PC-3 (cell line): Measurements from ENCODE around the gene MYO9A. TPM values are rescaled to one million over a fixed set of nuclear protein-coding genes. Genes with fewer than 3 reads are reported as not detected.

Experiments used
- ATAC-seq: fragments of 200-7000 bp; cut with Tn5 transposase; 2 replicates; pipeline ENCODE4 v1.9.1; 2020; ENCODE audit warnings: mild to moderate bottlenecking, moderate library complexity
- BruUV-seq: library from RNA; stranded (reverse); fragments of 400-500 nt; replicated peaks from 2 replicates; lab custom pipeline; 2021; lab: Mats Ljungman, UMichigan
- CTCF ChIA-PET: fragments of 300-600 bp; sonication (Branson Sonifier 250); formaldehyde crosslinking; loops from one replicate; lab custom pipeline; 2022; ENCODE audit warnings: antibody characterized with exemption; lab: Charles Lee
- POLR2A ChIA-PET: fragments of 300-600 bp; sonication (Branson Sonifier 250); formaldehyde crosslinking; loops from one replicate; lab custom pipeline; 2022; ENCODE audit warnings: antibody characterized with exemption; ENCODE audit not compliant: unreplicated experiment; lab: Charles Lee
- DNase-seq: peaks from one replicate; pipeline ENCODE4 v3.0.0-alpha.2; 2015
- H2AFZ ChIP-seq: fragments of 300-600 bp; sonication (generic); 2 replicates; pipeline ENCODE4 v1.6.0; 2016; ENCODE audit warnings: antibody characterized with exemption, low read length
- H3F3A ChIP-seq: fragments of 300-600 bp; sonication (generic); one replicate; pipeline ENCODE4 v1.6.0; 2017; ENCODE audit warnings: antibody characterized with exemption, low read length, control low read depth, mild to moderate bottlenecking; ENCODE audit not compliant: unreplicated experiment
- H3K27ac ChIP-seq: fragments of 300-600 bp; sonication (generic); 2 replicates; pipeline ENCODE4 v1.5.1; 2016; ENCODE audit warnings: mild to moderate bottlenecking, low read length
- H3K27me3 ChIP-seq: fragments of 300-600 bp; sonication (generic); 2 replicates; pipeline ENCODE4 v1.6.1; 2016; ENCODE audit warnings: low read length, mixed read lengths
- H3K36me3 ChIP-seq: fragments of 300-600 bp; sonication (generic); 2 replicates; pipeline ENCODE4 v1.6.1; 2016; ENCODE audit warnings: low read depth, mixed run types, low read length, mixed read lengths
- H3K4me1 ChIP-seq: fragments of 300-600 bp; sonication (generic); 2 replicates; pipeline ENCODE4 v1.5.1; 2016; ENCODE audit warnings: low read length; ENCODE audit not compliant: insufficient read depth
- H3K4me2 ChIP-seq: fragments of 300-600 bp; sonication (generic); 2 replicates; pipeline ENCODE4 v1.6.0; 2016; ENCODE audit warnings: low read length
- H3K4me3 ChIP-seq: fragments of 300-600 bp; sonication (generic); 2 replicates; pipeline ENCODE4 v1.5.1; 2016; ENCODE audit warnings: mild to moderate bottlenecking, low read length, mixed read lengths
- H3K79me2 ChIP-seq: fragments of 300-600 bp; sonication (generic); 2 replicates; pipeline ENCODE4 v1.6.1; 2017; ENCODE audit warnings: low read length, mixed read lengths
- H3K9ac ChIP-seq: fragments of 300-600 bp; sonication (generic); 2 replicates; pipeline ENCODE4 v1.6.0; 2016; ENCODE audit warnings: mild to moderate bottlenecking, low read length
- H3K9me2 ChIP-seq: fragments of 300-600 bp; sonication (generic); replicated peaks from 2 replicates; pipeline ENCODE4 v1.6.1; 2016; ENCODE audit warnings: mixed run types, low read length, mixed read lengths
- H3K9me3 ChIP-seq: fragments of 300-600 bp; sonication (generic); 2 replicates; pipeline ENCODE4 v1.6.1; 2016; ENCODE audit warnings: low read length, mixed read lengths
- H4K20me1 ChIP-seq: fragments of 300-600 bp; sonication (generic); 2 replicates; pipeline ENCODE4 v1.6.1; 2016; ENCODE audit warnings: low read length, mixed read lengths
- CTCF ChIP-seq: fragments of 300-600 bp; sonication (generic); conservative IDR thresholded peaks from 2 replicates; pipeline ENCODE4 v1.5.1; 2017; ENCODE audit warnings: antibody characterized with exemption, low read depth, mild to moderate bottlenecking, low read length
- EZH2 ChIP-seq: fragments of 300-600 bp; sonication (generic); IDR thresholded peaks from one replicate; pipeline ENCODE4 v1.6.1; 2017; ENCODE audit warnings: antibody characterized with exemption, mild to moderate bottlenecking, low read length; ENCODE audit not compliant: unreplicated experiment
- EZH2phosphoT487 ChIP-seq: fragments of 300-600 bp; sonication (generic); IDR thresholded peaks from 2 replicates; pipeline ENCODE4 v1.6.1; 2018; ENCODE audit warnings: mild to moderate bottlenecking, antibody characterized with exemption, low read length, borderline replicate concordance
- intact Hi-C: fragments of 100-400 bp; cut with micrococcal nuclease; formaldehyde crosslinking; loops from 2 replicates; pipeline ENCODE4 v1.9.0; 2023
- total RNA-seq: library from RNA; depleted of rRNA; stranded (reverse); fragments of >200 nt; gene quantifications from 2 replicates; pipeline ENCODE4 v1.2.3, GENCODE V29; 2014

Gene MYO9A
- total RNA-seq, 1 experiment from 2014 or later = 18.3 TPM

GRCh38 chr15:71811752-71812735 lies 305.9 kb downstream of the MYO9A start:
- no peak overlapping the region for H3K4me2 ChIP-seq
- intact Hi-C loops = no loop called here
- no peaks in the 10 kb centered on the region for H3K36me3 ChIP-seq
- DNase-seq (no peak), ATAC-seq (no peak)
- POLR2A ChIA-PET = no interaction called here
- H3K4me3 ChIP-seq = no peak overlapping the region
- no peaks in the 10 kb centered on the region for H3K9me2 ChIP-seq
- H3K4me1 ChIP-seq = no peaks in the 10 kb centered on the region
- no peaks in the 10 kb centered on the region for H3K9me3 ChIP-seq
- no TSS peak for BruUV-seq
- no peak for TF ChIP-seq EZH2phosphoT487
- TF ChIP-seq CTCF = no peak
- TF ChIP-seq EZH2 = no peak
- H3K27ac ChIP-seq = no peak overlapping the region
- no peak overlapping the region for H3K9ac ChIP-seq
- H3K27me3 ChIP-seq = no peaks in the 10 kb centered on the region
- CTCF ChIA-PET = no interaction called here
- no peak overlapping the region for H2AFZ ChIP-seq
- H4K20me1 ChIP-seq = no peaks in the 10 kb centered on the region
- H3K79me2 ChIP-seq = no peaks in the 10 kb centered on the region
- no peaks in the 10 kb centered on the region for H3F3A ChIP-seq

- Histone ChIP-seq H3F3A (no peaks in the 10 kb centered on the region), H3K27me3 (no peaks in the 10 kb centered on the region), H3K9me2 (no peaks in the 10 kb centered on the region), H3K79me2 (no peaks in the 10 kb centered on the region), H3K4me1 (peaks cover 8% of the 10 kb centered on the region), H3K27ac (no peak overlapping the region), H3K9me3 (no peaks in the 10 kb centered on the region), H3K9ac (no peak overlapping the region), H2AFZ (no peak overlapping the region), H3K36me3 (no peaks in the 10 kb centered on the region), H3K4me2 (no peak overlapping the region), H3K4me3 (no peak overlapping the region), H4K20me1 (no peaks in the 10 kb centered on the region)
- DNase-seq = no peak
- POLR2A ChIA-PET = no interaction called here
- no peak for ATAC-seq
- TF ChIP-seq CTCF (no peak), EZH2phosphoT487 (no peak), EZH2 (no peak)
- CTCF ChIA-PET = no interaction called here
- intact Hi-C loops = no loop called here
- no TSS peak for BruUV-seq
These were observed 306.8 kb downstream of the MYO9A start for GRCh38 chr15:71811036-71811736.
